HG03378 (cell line): ENCODE data around the gene ZNF132.
"Not testable (repeated sequence)": the region's sequence is repeated elsewhere in the genome, so short reads cannot be mapped to it uniquely, and the experiment has no call there.

Experiments used
- ATAC-seq: cut with Tn5 transposase; IDR thresholded peaks from one replicate; pipeline ENCODE4 v1.9.1; 2021; ENCODE audit warnings: mild to moderate bottlenecking, moderate library complexity; ENCODE audit not compliant: unreplicated experiment

Gene ZNF132

DNA sequence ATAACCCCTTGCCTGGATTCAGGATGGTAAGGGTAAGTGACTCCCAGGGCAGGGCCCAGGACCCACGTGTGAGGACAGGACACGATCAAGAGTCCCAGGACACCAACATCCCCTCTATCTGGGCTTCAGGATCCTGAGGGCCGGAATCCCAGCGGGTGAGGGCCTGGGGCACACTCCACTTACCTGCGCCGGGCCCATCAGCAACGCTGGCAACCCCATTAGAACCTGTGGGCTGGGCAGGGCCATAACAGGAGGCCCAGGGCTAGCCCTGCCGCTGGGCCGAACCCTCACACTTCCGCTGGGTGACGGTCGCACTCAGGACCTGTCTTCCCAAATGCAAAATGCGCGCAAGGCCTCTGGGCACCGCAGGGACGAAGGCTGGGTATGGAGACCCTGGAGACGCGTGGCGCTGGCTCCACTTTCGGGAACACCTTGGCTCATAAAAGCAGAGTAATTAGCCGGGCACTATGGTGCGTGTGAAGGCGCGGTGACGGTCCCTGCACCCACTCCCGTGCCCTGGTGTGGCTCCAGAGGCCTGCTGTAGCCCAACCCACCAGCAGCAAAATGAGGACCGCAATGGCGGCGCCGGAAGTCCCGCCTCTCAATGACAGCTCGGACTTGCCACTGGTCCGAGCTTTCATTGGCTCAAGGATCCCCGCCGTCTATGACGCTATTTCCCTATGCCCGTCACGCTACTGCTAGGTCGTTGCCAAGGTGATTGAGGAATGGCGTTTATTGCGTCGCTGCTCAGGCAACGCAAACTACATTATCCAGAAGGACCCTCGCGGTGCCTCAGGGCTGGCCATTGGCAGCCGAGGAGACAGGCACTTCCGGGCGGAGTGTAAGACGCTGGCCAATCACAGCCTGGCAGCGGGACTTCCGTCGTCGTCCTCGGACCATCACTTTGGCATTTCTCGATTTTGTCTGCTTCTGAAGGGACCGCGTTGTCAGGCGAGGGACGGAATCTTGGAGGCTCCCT, at the start of gene ZNF132:
TSS of gene ZNF132 (minus strand) at position 578 of the 979 bp plus-strand sequence. CDS start at position 246, 332 bp downstream.
- ATAC-seq: peak; percentile 96

DNA sequence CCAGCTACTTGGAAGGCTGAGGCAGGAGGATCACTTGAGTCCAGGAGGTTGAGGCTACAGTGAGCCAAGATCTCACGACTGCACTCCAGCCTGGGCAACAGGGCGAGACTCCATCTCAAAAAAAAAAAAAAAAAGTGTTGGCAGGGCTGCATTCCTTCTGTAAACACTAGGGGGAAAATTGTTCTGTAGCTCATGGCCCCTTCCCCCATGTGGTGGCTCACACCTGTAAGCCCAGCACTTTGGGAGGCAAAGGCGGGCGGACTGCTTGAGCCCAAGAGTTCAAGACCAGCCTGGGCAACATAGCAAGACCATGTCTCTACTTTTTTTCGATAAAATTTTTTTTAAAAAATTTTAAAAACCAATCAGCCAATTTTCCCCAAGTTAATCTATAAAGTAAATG, 44.4 kb upstream of the ZNF132 start:
- ATAC-seq: not testable (repeated sequence)

DNA sequence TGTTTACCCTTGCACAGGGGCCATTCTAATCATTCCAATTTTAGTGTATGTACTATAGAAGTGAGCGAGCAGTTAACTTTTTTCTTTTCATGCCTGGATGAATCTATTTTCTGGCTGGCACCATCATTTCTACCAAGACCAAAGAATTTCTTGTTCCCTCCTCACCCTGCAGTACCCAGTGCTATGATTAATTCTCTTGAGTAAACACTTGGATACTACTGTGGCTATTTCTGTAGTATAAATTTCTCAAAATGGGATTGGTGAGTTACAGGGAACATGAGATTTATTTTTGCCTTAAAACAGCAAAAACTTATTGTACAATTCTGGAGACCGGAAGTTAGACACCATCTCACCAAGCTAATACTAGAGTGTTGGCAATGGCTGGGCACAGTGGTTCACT, 43.8 kb upstream of the ZNF132 start:
- ATAC-seq: no peak

DNA sequence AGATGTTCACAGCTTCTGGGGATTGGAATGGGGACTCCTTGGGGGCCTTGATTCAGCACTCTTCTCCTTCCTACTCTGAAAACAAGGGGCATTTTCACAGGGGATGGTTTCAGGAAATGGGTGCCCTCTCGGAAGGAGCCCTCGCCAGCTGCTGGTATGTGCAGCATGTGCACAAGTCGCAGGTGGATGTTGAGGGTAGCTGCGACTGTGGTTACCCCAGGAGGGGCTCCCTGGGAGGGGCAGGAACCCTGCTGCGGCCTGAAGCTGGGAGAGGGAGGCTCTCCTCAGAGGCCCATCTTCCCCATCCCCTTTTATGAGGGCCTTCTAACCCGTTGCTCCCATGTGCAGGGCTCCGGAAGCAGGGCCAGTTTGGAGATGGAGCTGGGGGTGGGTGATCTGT, 42.4 kb upstream of the ZNF132 start:
- no peak for ATAC-seq

DNA sequence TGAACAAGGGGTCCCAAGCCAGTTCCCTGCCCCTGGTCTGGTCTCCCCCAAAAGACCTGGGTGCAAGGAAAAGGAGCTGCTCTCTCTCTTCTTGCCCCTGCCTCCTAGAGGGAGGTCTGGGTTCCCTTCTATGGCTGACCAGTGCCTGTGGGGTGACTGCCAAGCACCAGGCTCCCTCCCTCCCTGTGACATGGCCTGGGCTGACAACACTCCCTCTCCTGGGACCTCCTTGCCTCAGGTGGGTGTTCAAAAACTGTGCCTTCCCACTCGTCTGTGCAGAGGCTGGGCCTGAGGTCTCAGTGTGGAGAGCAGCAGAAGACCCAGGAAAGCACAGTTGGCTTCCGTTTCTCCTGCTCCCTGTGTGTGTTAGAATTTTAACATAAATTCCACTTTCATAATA, 40.9 kb upstream of the ZNF132 start:
- ATAC-seq: no peak

DNA sequence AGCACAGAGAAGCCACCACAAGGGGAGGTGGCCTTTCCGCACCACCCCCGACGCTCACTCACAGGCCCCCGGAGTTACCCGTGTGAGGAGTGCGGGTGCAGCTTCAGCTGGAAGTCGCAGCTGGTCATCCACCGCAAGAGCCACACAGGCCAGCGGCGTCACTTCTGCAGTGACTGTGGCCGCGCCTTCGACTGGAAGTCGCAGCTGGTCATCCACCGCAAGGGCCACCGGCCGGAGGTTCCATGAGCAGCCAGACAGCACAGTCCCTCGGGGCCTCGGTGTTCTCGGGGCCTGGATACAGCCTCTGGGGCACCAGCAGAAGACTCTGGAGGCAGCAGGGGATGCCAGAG, 40.5 kb upstream of the ZNF132 start:
- no peak for ATAC-seq

DNA sequence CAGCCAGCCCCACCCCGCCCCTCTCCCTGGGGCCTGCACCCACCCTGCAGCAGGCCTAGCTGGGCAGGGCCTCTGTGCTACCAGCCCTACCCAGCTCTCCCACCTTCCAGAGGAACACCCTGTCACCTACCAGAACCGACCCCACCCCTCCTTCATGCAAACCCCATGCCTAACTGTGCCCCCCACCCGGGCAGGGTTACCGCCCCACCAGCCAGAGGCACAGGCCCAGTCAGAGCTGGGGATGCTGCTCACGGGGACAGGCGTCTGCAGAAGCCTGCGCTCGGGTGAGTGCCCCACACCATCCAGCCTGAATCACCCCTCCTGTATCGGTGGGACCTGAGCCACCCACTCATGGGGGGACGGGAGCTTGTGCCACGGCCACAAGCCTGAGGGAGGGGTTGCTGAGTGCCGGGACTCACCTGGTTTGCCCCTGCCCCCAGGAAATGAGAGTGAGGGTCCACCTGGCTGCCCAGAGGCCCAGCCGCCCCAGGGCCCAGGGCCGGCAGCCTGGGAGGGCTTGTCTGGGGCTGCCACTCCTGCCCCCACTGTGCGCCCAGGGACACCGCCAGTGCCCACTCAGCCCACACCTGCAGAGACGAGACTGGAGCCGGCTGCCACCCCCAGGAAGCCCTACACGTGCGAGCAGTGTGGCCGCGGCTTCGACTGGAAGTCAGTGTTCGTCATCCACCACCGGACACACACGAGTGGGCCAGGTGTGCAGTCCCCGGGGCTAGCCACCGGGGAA, 40.0 kb upstream of the ZNF132 start:
- ATAC-seq: no peak

DNA sequence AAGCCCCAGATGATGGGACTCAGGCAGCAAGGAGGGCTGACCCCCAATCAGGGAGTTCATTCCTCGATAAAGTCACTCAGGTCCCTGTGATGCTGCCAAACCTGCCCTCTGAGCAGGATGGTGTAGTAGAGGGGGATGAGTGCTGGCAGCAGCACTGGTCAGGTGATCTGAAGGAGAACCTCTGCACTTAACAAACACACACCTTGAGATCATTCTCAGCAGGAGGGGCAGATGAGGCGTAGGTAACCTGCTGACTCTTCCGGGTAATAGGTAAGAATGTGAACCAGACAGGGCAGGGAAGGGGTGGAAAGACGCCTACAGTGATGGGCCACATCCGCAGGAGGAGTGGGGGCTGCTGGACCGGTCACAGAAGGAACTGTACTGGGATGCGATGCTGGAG, 39.4 kb upstream of the ZNF132 start:
- ATAC-seq: no peak

DNA sequence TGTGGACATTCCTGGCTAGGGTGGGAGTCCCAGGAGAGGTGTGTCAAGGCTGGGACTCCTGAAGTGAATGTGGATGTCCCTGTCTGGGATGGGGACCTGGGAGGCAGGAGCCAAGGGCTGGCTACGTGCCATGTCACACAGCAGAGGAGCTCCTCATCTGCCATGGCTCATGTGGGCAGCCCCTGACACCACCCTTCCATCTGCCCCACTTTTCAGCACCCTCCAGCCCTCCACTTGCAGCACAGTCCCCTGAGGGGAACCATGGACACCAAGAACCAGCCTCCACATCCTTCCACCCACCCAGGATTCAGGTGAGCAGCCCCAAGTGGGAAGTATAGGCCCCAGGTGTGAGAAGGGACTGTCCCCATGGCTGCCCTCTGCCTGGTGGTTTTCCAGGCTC, 37.9 kb upstream of the ZNF132 start:
- no peak for ATAC-seq

DNA sequence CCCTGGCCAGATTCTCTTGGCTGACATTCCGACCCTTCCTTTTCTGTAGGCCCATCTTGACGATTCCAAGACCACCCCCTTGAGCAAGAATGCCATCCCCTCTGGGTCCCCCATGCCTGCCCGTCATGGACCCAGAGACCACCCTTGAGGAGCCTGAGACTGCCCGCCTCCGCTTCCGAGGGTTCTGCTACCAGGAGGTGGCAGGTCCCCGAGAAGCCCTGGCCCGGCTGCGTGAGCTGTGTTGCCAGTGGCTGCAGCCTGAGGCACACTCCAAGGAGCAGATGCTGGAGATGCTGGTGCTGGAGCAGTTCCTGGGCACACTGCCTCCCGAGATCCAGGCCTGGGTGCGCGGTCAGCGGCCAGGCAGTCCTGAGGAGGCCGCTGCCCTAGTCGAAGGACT, 37.2 kb upstream of the ZNF132 start:
- ATAC-seq: no peak

DNA sequence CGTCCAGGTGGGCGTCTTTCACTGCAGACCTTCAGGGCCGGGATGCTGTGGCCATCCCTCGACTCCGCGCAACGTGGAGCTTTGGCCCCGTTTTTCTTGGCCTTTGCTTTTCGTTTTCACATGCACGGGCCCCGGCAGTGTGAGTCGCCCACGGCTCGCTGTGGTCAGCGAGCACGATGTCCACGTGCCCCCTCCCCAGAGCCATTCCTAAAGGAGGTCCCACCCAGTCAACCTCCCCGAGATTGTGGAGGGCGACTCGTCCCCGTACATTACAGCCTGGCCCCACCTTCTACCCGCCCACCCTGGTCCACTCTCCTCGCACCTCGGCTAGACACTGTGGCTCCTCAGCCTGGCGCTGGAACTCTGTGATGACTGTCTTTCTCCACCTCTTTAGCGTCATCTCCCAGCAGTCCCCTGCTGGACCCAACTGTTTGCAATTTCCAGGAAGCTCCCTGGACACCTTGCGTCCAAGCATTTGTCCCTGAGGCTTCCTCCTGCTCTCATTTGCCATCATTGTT, 36.6 kb upstream of the ZNF132 start:
- ATAC-seq: no peak

DNA sequence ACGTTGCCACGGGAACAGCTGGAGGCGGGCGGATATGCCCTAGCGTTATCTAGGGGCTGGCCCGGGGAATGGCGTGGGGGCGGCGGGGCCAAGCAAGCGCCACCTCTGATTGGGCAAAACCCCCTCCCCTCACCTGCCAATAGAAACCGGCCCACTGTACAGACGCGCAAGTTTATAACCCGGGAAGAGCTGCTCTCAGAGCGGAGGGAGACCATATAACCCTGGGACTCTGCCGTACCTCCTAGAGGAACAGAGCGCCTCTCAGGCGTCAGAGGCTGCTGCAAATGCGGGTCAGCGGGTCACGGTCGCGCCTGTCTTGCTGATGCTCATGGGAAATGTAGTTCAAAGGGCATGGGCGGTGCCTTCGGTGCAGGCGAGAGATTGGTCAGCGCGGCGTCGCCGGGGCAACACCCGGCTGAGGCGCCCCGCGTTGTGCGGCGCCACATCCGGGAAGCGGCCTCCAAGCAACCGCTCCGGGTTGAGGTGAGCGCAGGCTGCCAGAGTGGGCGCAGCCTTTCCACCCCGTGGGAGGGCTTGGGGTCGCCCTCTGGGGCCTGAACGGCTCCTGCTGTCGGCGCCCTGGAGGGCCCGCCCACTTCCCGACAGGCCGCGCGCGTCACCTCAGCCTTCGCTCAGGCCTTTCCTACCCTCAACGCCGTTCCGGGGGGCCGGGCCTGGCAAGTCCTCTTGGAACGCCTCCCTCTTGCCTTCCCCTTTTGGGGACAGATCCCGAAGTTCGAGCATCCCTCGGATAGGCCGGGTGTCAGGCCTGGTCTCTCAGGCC, 36.0 kb upstream of the ZNF132 start, which contains the start of gene ZNF446:
TSS of gene ZNF446 (plus strand) at position 639 of the 784 bp plus-strand sequence. CDS start 867 bp downstream, outside the sequence.
- peak; percentile 74 for ATAC-seq

DNA sequence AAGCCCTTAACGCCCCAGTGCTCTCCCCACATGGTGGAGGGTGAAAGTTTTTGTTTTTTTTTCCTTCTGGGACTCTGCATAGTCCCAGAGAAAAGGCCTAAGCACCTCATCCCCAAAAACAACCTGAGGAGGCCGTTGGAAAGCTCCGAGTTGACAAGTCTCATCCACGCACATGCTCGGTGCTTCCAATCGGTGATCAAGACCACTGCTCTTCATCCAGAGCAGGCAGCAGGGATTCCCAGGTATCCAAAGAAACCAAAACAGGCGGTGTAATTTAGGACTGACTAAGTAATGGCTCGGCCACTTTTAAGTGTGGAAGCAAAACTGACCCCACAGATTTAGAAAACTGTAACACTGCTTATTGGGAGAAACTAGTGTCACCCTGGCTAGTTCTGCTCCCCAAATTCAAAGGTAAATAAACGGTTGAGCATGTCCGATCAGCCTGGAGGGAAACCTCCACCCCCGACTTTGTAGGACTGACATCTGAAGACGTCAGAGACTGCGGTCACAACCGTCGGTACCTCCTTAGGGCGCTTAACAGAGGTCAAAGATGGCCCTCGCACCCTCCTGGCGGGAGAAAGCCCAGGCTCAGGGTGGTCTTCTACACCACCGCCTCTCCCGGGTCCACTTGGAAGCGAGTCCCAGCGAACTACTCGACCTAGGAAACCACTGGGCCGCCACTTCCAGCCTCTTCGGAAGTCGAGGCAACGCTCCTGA, 35.2 kb upstream of the ZNF132 start:
- ATAC-seq: peak; percentile 8

DNA sequence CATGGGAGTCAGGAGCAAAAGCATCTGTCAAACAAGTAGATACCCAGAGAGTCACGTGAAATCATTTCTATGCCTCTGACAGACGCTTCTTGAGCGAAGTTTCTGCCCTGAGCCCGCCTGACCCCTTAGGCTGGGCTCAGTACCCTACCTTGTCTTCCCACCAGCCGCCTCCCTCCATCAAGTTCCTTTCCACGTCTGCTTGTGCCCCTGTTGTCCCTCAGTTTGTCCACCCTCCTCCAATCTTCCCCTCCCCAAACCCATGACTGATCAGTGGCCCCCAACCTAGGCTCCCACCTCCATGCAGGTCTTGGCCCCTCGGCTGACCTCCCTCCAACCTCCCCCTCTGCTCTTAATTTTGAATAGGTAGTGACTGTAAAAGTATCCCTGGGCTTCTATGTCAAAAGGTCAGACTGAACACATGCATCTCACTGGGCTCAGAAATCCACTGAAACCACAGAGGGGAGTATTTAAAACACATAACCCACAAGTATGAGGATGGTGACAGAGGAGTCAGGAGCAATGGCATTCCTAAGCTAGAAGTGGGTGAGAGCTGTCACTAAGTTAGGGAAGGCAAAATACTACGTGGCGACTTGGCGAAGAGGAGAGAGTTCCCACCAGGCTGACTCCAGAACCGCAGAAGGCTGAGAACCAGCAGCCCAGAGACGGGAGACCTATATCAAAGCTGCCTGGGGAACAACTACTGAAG, 34.5 kb upstream of the ZNF132 start:
- no peak for ATAC-seq

DNA sequence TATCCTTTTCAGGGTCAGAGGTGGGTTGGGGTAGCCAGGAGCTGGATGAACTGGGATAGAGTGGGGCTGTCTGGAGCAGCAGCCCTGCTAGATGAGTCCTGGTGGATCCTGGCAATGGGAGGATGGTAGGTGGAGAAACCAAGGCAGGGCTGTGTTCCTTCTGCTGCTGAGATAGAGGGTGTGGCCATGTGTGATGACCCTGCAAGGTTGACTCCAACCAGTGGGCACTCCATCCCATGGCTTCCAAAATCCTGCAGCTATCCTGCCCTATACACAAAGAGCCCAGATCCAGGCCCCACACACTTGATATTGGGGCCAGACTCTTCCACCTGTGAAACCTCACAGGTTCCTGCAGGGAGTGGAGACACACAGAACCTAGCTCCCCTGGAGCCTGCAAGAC, 33.8 kb upstream of the ZNF132 start:
- no peak for ATAC-seq

DNA sequence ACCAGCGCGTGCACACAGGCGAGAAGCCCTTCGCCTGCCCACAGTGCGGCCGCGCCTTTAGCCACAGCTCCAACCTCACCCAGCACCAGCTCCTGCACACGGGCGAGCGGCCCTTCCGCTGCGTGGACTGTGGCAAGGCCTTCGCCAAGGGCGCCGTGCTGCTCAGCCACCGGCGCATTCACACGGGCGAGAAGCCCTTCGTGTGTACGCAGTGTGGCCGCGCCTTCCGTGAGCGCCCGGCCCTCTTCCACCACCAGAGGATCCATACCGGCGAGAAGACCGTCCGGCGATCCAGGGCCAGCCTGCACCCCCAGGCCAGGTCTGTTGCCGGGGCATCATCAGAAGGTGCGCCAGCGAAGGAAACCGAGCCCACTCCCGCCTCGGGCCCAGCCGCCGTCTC, 31.8 kb upstream of the ZNF132 start:
- no peak for ATAC-seq

DNA sequence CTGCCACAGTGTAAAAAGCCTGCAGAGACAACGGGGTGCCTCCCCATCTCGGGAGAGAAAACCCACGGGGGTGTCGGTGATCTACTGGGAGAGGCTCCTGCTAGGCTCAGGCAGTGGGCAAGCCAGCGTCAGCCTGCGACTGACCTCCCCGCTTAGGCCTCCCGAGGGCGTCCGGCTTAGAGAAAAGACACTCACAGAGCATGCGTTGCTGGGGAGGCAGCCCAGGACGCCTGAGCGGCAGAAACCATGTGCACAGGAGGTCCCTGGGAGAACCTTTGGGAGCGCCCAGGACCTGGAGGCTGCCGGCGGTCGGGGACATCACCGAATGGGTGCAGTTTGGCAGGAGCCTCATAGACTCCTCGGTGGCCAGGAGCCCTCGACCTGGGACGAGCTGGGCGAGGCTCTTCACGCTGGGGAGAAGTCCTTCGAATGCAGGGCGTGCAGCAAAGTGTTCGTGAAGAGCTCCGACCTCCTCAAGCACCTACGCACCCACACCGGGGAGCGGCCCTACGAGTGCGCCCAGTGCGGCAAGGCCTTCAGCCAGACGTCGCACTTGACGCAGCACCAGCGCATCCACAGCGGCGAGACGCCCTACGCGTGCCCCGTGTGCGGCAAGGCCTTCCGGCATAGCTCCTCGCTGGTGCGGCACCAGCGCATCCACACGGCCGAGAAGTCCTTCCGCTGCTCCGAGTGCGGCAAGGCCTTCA, 31.0 kb upstream of the ZNF132 start:
- not testable (repeated sequence) for ATAC-seq

DNA sequence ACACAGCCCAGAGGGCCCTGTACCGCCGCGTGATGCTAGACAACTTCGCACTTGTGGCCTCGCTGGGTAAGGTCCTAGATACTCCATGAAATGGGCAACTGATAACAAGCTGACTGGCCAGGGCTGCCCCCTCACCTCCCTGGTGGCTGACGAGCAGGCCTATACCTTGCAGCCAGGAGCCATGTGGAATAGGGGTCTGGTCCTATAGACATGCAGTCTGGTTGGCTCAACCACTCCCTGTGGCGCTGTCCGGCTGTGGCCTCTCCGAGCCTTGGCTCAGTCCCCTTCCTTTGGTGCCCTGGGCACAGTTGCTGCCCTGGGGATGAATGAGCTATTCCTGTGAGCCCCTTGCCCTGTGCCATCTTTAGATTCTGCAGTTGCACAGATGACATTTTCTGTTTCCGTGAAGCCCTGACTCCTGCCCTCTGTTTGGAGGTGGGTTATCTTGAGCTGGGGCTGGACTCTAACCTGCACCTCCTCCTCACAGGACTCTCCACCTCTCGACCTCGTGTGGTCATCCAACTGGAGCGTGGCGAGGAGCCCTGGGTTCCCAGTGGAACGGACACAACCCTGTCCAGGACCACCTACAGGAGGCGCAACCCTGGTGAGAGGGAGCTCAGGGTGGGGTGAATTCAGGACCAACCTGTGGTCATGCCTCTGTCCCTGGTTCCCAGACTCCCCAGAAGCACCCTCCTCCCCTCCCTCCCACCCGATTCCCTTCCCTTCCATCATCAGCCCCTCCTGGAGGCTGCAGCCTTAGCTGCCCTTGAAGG, 29.5 kb upstream of the ZNF132 start:
- ATAC-seq: no peak
